Choroid plexus epithelial cell (primary cell): ENCODE results near the gene RTN4R.

ENCODE experiments used
- DNase-seq: peaks from one replicate; pipeline ENCODE4 v3.0.0-alpha.2; 2010; ENCODE audit warnings: low read depth
- H3K4me3 ChIP-seq: 2 replicates; pipeline ENCODE4 v1.5.1; 2011; ENCODE audit warnings: low read depth, mild to moderate bottlenecking, control low read depth, low read length, moderate library complexity
- CTCF ChIP-seq: conservative IDR thresholded peaks from 2 replicates; pipeline ENCODE4 v1.5.1; 2011; ENCODE audit warnings: low read depth, mild to moderate bottlenecking, control low read depth, inconsistent platforms, low read length, moderate library complexity

The RTN4R gene

DNA sequence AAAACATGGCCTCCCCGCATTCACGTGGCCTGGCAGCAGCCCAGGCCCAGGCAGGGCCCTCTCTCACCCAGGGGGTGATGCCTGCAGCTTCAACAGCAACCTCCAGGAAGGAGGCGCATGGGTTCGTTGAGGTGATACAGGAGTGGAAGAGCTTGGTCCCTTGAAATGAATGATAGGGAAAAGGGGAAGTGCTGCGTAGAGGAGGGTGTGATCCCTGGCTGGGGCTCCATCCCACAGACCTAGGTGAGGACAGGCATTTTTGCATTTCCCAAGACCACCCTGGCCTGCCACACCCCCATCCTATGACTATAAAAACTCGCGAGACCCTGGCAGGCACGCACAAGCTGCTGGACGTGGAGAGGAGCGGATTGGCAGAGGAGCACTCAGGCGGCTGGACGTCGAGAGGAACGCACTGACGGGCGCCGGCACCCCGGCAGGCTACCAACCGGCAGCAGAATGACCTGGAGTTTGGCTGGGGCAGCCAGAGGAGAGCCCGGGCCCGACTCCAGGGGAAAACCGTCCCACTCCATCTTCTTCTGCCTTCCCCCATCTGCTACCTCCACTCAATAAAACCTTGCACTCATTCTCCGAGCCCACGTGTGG lies 32.6 kb downstream of the RTN4R start:
- no peak for TF ChIP-seq CTCF
- DNase-seq, result no peak
- no peak overlapping the region for H3K4me3 ChIP-seq

GRCh38 chr22:20234760-20235388 lies 33.2 kb downstream of the RTN4R start:
- DNase-seq, result no peak
- H3K4me3 ChIP-seq, result no peak overlapping the region
- TF ChIP-seq CTCF, result no peak

DNA sequence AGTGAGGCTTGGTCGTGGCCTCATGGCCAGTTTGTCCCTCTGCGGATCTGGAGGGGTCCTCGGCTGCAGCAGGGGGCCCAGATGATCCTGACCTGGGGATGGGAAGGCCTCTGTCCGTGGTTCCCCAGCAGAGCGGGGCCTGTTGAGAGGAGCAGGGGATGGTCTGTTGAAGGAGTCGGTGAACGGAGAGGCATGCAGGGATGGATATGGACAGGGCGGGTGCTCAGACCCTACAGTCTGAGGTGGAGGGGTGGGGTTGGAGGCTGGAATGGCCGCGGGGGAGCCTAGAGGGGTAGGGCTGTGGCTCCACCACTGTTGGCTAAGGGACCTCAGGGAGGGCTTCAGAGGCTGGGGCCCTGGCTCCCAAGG lies 33.8 kb downstream of the RTN4R start:
- no peak for TF ChIP-seq CTCF
- DNase-seq, result no peak
- no peak overlapping the region for H3K4me3 ChIP-seq

GRCh38 chr22:20233351-20234313 lies 34.5 kb downstream of the RTN4R start:
- no peak for TF ChIP-seq CTCF

DNA sequence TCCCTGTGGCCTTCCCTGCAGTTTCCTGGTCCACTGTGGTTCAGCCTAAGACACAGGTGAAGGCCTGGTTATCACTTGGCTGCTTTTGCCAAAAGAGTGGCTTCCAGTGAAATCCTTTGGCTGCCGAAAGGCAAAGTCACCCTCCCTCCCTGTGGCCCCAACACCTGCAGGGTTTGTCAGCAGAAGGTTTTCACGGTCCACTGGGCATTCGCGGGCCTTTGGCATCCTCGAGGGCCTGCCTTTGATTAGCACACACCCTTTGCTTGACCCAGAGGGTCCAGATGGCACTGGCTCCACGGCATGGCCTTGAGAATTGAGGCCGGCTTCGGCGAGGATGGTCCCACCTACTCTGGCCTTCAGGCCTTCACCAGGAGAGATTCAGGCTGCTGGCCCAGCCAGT lies 35.3 kb downstream of the RTN4R start:
- no peak overlapping the region for H3K4me3 ChIP-seq
- DNase-seq, result no peak
- TF ChIP-seq CTCF, result no peak

More at GRCh38 chr22:20233351-20234313, 34.5 kb downstream of the RTN4R start:
- no peak overlapping the region for H3K4me3 ChIP-seq
- DNase-seq, result no peak

DNA sequence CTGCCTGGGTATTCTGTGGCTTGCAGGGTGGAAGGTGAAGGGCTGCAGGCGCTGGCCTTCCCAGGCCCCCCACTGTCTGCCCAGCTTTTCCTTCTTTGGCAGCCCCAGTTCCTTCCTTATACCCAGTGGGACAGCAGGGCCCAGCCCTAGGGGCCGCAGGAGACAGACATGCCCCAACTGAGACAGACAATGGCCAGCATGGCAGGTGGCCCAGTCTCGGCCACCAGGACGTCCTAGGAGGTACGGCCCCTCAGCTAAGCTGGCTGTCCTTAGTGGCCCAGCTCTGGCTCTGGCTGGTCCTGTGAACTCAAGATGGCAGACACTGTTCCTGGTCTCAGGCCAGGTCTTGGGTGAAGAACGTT lies 35.9 kb downstream of the RTN4R start:
- DNase-seq, result no peak
- no peak for TF ChIP-seq CTCF
- no peak overlapping the region for H3K4me3 ChIP-seq
